ENCODE measurements around the gene HEPACAM.

DNA sequence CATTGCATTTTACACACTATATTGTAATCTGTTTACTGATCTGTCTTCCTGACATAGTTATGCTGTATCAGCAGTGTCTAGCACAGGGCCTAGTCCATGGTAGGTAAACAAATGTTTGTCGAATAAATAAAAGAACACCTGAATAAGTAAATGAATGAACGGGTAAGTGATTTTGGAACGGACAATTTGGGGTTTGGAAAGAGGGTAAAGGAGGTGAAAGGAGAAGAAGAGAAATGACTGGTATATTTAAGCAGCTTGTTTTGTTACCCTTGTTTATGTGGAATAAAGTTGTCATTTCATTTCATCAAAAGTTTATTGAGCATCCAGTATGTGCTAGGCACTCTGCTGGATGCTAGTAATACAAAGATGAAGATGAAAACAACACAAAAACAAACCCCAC, 16.9 kb downstream of the HEPACAM start, which contains the start of gene HEPN1:
- TF ChIP-seq POLR2A (IDR thresholded peaks at IDR 0.05; ENCODE audit: low read depth, low read length) (no peak), POLR2AphosphoS5 (IDR thresholded peaks at IDR 0.05; ENCODE audit: low read depth, low read length) (no peak), SPI1 (IDR thresholded peaks at IDR 0.05; ENCODE audit: low read depth, low read length) (no peak), TAF1 (IDR thresholded peaks at IDR 0.05; ENCODE audit: low read depth, low read length) (no peak), POU2F2 (IDR thresholded peaks at IDR 0.05; ENCODE audit: low read depth, low read length) (no peak)

Data from GM12891 (cell line).